Measurements from ENCODE around the gene TNS3. TPM values are rescaled to one million over a fixed set of nuclear protein-coding genes. Genes with fewer than 3 reads are reported as not detected.

The TNS3 gene
- total and polyA plus RNA-seq, 10 of the 15 experiments (the other 5 are each of a cell fraction or from before 2014, with no cell fraction given): 0.27 to 2.7 (median 0.79) TPM

DNA sequence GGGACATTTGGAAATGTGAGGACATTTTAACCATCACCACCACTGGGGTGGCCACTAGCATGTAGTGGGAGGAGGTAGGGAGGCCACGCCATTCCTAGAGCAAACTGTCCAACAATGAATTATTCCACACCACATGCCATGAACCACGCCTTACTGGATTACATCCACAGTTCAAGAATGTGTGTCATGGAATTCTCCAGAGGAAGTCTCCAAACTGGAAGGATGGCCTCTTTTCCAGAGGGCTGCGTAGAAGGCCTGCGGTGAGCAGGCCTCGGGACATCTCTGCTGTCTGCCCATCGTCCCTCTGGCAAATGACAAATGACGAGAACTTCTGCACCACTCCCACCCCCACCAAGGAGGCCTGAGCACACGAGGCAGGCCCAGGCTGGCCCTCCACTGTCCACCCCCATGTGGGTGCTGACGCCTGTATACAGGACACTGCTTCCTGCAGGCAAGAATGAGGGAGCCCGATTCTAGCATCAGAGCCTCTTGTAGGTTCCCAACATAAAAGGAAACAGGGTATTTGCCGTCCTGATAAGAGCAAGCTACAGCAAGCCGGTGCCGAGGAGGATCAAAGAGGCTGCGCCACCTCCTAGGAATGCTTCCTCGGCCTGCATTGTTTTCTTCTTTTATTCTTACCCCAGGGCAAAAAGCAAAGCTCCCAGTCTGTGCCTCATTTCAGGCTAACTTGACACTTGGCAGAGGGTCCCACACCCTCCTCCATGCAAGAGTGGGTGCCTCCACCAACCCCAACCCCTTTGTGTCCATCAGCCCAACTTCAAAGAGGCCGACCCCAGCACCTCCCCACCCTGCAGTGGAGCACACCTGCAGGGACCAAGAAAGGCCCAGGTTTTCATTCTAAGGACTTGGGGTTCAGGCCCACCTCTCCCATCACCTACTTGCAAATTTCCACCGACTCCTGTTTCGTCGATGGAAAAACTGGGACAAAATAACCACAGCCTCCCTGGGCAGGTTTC, 23.9 kb downstream of the TNS3 start:
- BruUV-seq (replicated peaks): no TSS peak
- no peak for FAIRE-seq
- 59% methylated on average over 19 of the region's 19 CpGs for WGBS (ENCODE audit: insufficient coverage, insufficient replicate concordance, low lambda C conversion rate, missing lambda C conversion rate)
- in situ Hi-C loops (cut with MboI): no loop called here
- DNase-seq (ENCODE audit: low read depth, low spot score): no peak
- RAD21 ChIA-PET (ENCODE audit: unreplicated experiment): no interaction called here
- H3K4me3 ChIP-seq: no peak overlapping the region
- H4K20me1 ChIP-seq (ENCODE audit: control insufficient read depth, insufficient read depth): no peaks in the 10 kb centered on the region
- POLR2A ChIA-PET: no interaction called here
- no peak overlapping the region for H3K27ac ChIP-seq (ENCODE audit: control insufficient read depth, insufficient read depth)
- H3K27me3 ChIP-seq (replicated peaks in 1 of 2; ENCODE audit: control insufficient read depth in 2 of 2, insufficient read depth in 2 of 2, low read length in 1 of 2): no peaks in the 10 kb centered on the region; a peak in 1 of 4 replicates
- no peak overlapping the region for H3K4me2 ChIP-seq (ENCODE audit: control insufficient read depth, insufficient read depth)
- intact Hi-C loops (cut with micrococcal nuclease; ENCODE audit: unreplicated experiment): loop anchor here (5.0 kb wide), 1 partner anchor 64 kb away; no protein-coding TSS in a partner anchor
- no peaks in the 10 kb centered on the region for H3K9me3 ChIP-seq (replicated peaks; ENCODE audit: control insufficient read depth, insufficient read depth, low read length)
- SMC1A ChIA-PET (ENCODE audit: uncharacterized antibody, unreplicated experiment): no interaction called here
- H3K36me3 ChIP-seq (ENCODE audit: control insufficient read depth in 2 of 2, insufficient read depth in 2 of 2, low read length in 1 of 2): no peaks in the 10 kb centered on the region
- ATAC-seq: no peak
- peaks cover 2% of the 10 kb centered on the region for H3K4me1 ChIP-seq (ENCODE audit: control insufficient read depth, insufficient read depth, low read length)
- H3K9ac ChIP-seq (ENCODE audit: control insufficient read depth, insufficient read depth, low read length): no peak overlapping the region
- TF ChIP-seq IRF4 (IDR thresholded peaks at IDR 0.05; ENCODE audit: low read depth, low read length): no peak
- no peak for TF ChIP-seq SMAD5 (IDR thresholded peaks at IDR 0.05; ENCODE audit: low read depth)
- no peak for TF ChIP-seq HDAC2 (IDR thresholded peaks at IDR 0.05)
- no peak for TF ChIP-seq BHLHE40 (IDR thresholded peaks at IDR 0.05; ENCODE audit: borderline replicate concordance in 1 of 2, low read depth in 2 of 2, low read length in 1 of 2)
- no peak for TF ChIP-seq NRF1 (conservative IDR thresholded peaks at IDR 0.05; ENCODE audit: low read depth, low read length)
- TF ChIP-seq, protein P1, sequence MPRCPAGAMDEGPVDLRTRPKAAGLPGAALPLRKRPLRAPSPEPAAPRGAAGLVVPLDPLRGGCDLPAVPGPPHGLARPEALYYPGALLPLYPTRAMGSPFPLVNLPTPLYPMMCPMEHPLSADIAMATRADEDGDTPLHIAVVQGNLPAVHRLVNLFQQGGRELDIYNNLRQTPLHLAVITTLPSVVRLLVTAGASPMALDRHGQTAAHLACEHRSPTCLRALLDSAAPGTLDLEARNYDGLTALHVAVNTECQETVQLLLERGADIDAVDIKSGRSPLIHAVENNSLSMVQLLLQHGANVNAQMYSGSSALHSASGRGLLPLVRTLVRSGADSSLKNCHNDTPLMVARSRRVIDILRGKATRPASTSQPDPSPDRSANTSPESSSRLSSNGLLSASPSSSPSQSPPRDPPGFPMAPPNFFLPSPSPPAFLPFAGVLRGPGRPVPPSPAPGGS (IDR thresholded peaks at IDR 0.05; ENCODE audit: borderline replicate concordance, insufficient read depth, low read depth, low read length, poor library complexity, severe bottlenecking): no peak
- TF ChIP-seq CBX3 (IDR thresholded peaks at IDR 0.05; ENCODE audit: borderline replicate concordance, low read depth): no peak
- TF ChIP-seq TAF1 (IDR thresholded peaks at IDR 0.05; ENCODE audit: borderline replicate concordance, low read depth, low read length): no peak
- TF ChIP-seq FOS (IDR thresholded peaks at IDR 0.05; ENCODE audit: borderline replicate concordance, extremely low read depth, insufficient read length): no peak
- TF ChIP-seq ZSCAN29 (IDR thresholded peaks at IDR 0.05): no peak
- TF ChIP-seq, protein P2, sequence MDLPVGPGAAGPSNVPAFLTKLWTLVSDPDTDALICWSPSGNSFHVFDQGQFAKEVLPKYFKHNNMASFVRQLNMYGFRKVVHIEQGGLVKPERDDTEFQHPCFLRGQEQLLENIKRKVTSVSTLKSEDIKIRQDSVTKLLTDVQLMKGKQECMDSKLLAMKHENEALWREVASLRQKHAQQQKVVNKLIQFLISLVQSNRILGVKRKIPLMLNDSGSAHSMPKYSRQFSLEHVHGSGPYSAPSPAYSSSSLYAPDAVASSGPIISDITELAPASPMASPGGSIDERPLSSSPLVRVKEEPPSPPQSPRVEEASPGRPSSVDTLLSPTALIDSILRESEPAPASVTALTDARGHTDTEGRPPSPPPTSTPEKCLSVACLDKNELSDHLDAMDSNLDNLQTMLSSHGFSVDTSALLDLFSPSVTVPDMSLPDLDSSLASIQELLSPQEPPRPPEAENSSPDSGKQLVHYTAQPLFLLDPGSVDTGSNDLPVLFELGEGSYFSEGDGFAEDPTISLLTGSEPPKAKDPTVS (IDR thresholded peaks at IDR 0.05; ENCODE audit: low read depth, low read length): no peak
- TF ChIP-seq, protein P3, sequence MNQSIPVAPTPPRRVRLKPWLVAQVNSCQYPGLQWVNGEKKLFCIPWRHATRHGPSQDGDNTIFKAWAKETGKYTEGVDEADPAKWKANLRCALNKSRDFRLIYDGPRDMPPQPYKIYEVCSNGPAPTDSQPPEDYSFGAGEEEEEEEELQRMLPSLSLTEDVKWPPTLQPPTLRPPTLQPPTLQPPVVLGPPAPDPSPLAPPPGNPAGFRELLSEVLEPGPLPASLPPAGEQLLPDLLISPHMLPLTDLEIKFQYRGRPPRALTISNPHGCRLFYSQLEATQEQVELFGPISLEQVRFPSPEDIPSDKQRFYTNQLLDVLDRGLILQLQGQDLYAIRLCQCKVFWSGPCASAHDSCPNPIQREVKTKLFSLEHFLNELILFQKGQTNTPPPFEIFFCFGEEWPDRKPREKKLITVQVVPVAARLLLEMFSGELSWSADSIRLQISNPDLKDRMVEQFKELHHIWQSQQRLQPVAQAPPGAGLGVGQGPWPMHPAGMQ (IDR thresholded peaks at IDR 0.05; ENCODE audit: borderline replicate concordance): no peak
- TF ChIP-seq SREBF1 (IDR thresholded peaks at IDR 0.05; ENCODE audit: low read length): no peak
- TF ChIP-seq ZZZ3 (IDR thresholded peaks at IDR 0.05; ENCODE audit: control insufficient read depth, insufficient read length, low read depth): no peak
- TF ChIP-seq DPF2 (IDR thresholded peaks at IDR 0.05): no peak
- no peak for TF ChIP-seq TCF12 (IDR thresholded peaks at IDR 0.05; ENCODE audit: low read depth, low read length)
- TF ChIP-seq RAD21 (IDR thresholded peaks at IDR 0.05; ENCODE audit: insufficient read depth, low read depth, low read length): no peak
- H2AFZ ChIP-seq (ENCODE audit: control insufficient read depth, low read depth, low read length): no peak overlapping the region
- H3K79me2 ChIP-seq (ENCODE audit: control insufficient read depth, insufficient read depth, low read length): no peaks in the 10 kb centered on the region
- CTCF ChIA-PET: no interaction called here

All from GM12878 (cell line).